BE2C (cell line): ENCODE results near the gene ZNF358.

Experiments
- DNase-seq: peaks from one replicate; pipeline ENCODE4 v3.0.0-alpha.2; 2020
- H3K27me3 ChIP-seq: fragments of 250-450 bp; sonication (Bioruptor Pico); 2 replicates; pipeline ENCODE4 v1.5.1; 2020; ENCODE audit warnings: mild to moderate bottlenecking
- H3K36me3 ChIP-seq: fragments of 250-450 bp; sonication (Bioruptor Pico); 2 replicates; pipeline ENCODE4 v1.5.1; 2020; ENCODE audit warnings: mild to moderate bottlenecking
- H3K4me1 ChIP-seq: fragments of 250-450 bp; sonication (Bioruptor Pico); 2 replicates; pipeline ENCODE4 v1.5.1; 2020
- H3K4me3 ChIP-seq: 2 replicates; pipeline ENCODE4 v1.5.1; 2011; ENCODE audit warnings: low read depth, low read length
- H3K9me3 ChIP-seq: fragments of 250-450 bp; sonication (Bioruptor Pico); 2 replicates; pipeline ENCODE4 v1.5.1; 2020
- TF ChIP-seq, protein P1 (sequence below): IDR thresholded peaks from 2 replicates; pipeline ENCODE4 v1.5.1; 2012; ENCODE audit warnings: mild to moderate bottlenecking, low read depth, low read length

The ZNF358 gene

GRCh38 chr19:7494416-7495098 lies 21.3 kb upstream of the ZNF358 start:
- H3K36me3 ChIP-seq: no peaks in the 10 kb centered on the region
- TF ChIP-seq, protein P1, sequence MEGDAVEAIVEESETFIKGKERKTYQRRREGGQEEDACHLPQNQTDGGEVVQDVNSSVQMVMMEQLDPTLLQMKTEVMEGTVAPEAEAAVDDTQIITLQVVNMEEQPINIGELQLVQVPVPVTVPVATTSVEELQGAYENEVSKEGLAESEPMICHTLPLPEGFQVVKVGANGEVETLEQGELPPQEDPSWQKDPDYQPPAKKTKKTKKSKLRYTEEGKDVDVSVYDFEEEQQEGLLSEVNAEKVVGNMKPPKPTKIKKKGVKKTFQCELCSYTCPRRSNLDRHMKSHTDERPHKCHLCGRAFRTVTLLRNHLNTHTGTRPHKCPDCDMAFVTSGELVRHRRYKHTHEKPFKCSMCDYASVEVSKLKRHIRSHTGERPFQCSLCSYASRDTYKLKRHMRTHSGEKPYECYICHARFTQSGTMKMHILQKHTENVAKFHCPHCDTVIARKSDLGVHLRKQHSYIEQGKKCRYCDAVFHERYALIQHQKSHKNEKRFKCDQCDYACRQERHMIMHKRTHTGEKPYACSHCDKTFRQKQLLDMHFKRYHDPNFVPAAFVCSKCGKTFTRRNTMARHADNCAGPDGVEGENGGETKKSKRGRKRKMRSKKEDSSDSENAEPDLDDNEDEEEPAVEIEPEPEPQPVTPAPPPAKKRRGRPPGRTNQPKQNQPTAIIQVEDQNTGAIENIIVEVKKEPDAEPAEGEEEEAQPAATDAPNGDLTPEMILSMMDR: no peak

GRCh38 chr19:7497292-7497691 lies 18.6 kb upstream of the ZNF358 start:
- no peaks in the 10 kb centered on the region for H3K9me3 ChIP-seq
- no peaks in the 10 kb centered on the region for H3K27me3 ChIP-seq
- no peak overlapping the region for H3K4me3 ChIP-seq
- no peaks in the 10 kb centered on the region for H3K4me1 ChIP-seq
- TF ChIP-seq, protein P1: peak; percentile 56
- H3K36me3 ChIP-seq: no peaks in the 10 kb centered on the region
- DNase-seq: peak; percentile 23

More at GRCh38 chr19:7494416-7495098, 21.3 kb upstream of the ZNF358 start:
- Histone ChIP-seq H3K9me3 (no peaks in the 10 kb centered on the region), H3K4me1 (peaks cover under 1% of the 10 kb centered on the region), H3K4me3 (no peak overlapping the region), H3K27me3 (no peaks in the 10 kb centered on the region)
- DNase-seq: no peak

GRCh38 chr19:7500811-7501450 lies 15.0 kb upstream of the ZNF358 start:
- Histone ChIP-seq H3K36me3 (no peaks in the 10 kb centered on the region), H3K4me1 (0 out of 2 replicates have a peak, but pooled peaks cover 4% of the 10 kb centered on the region), H3K27me3 (no peaks in the 10 kb centered on the region), H3K4me3 (peak overlapping the region; percentile 39), H3K9me3 (no peaks in the 10 kb centered on the region)
- TF ChIP-seq, protein P1: 0 out of 2 replicates have a peak, but pooled peaks have one; percentile 5
- DNase-seq: peak; percentile 83

- Histone ChIP-seq H3K4me1 (peaks cover 8% of the 10 kb centered on the region; the same call in 1 of the 2 replicates), H3K27me3 (no peaks in the 10 kb centered on the region), H3K4me3 (no peak overlapping the region), H3K36me3 (no peaks in the 10 kb centered on the region), H3K9me3 (no peaks in the 10 kb centered on the region)
- no peak for DNase-seq
- TF ChIP-seq, protein P1: no peak
Observed at GRCh38 chr19:7502552-7502951, 13.4 kb upstream of the ZNF358 start.

GRCh38 chr19:7504684-7505083 lies 11.2 kb upstream of the ZNF358 start:
- H3K4me1 ChIP-seq: peaks cover 14% of the 10 kb centered on the region

More at GRCh38 chr19:7504684-7505083, 11.2 kb upstream of the ZNF358 start:
- H3K36me3 ChIP-seq: no peaks in the 10 kb centered on the region
- no peak overlapping the region for H3K4me3 ChIP-seq
- no peak for DNase-seq
- H3K27me3 ChIP-seq: no peaks in the 10 kb centered on the region
- TF ChIP-seq, protein P1: no peak
- no peaks in the 10 kb centered on the region for H3K9me3 ChIP-seq
